Astrocyte (in vitro differentiated cells and primary cell): ENCODE results near the gene SCTR.

ENCODE experiments used
- CTCF ChIP-seq: IDR thresholded peaks from 2 replicates; pipeline ENCODE4 v1.5.1; 2011; ENCODE audit warnings: low read depth, mild to moderate bottlenecking, inconsistent platforms, low read length, moderate library complexity; ENCODE audit not compliant: insufficient read depth
- EZH2 ChIP-seq: IDR thresholded peaks from 2 replicates; pipeline ENCODE4 v1.6.1; 2012; ENCODE audit warnings: mild to moderate bottlenecking, low read length, inconsistent platforms; ENCODE audit not compliant: insufficient read depth

- TF ChIP-seq CTCF (no peak), EZH2 (no peak)
Measured at GRCh38 chr2:119435953-119436297, 88.4 kb downstream of the SCTR start.
